Transverse colon (tissue), 4 donors: ENCODE measurements around the gene SLU7.

Experiments
- CTCF ChIP-seq, 5 experiments: fragments of 200-600 bp in 3 of 5; fragments of 450-650 bp in 2 of 5; sonication (generic) in 3 of 5; IDR thresholded peaks; 1 replicate in 2 of 5; 2 replicates in 3 of 5; pipeline ENCODE4 v1.5.1; 2016 to 2017; ENCODE audit warnings: antibody characterized with exemption in 5 of 5, inconsistent platforms in 3 of 5, mild to moderate bottlenecking in 2 of 5, moderate library complexity in 1 of 5
- EP300 ChIP-seq: sonication (generic); formaldehyde crosslinking; IDR thresholded peaks from one replicate; pipeline ENCODE4 v1.6.1; 2017; ENCODE audit warnings: antibody characterized with exemption, low read depth
- POLR2A ChIP-seq: fragments of 450-650 bp; IDR thresholded peaks from one replicate; pipeline ENCODE4 v1.6.1; 2016; ENCODE audit warnings: antibody characterized with exemption, mild to moderate bottlenecking, moderate library complexity
- POLR2AphosphoS5 ChIP-seq, 3 donors: sonication (generic); formaldehyde crosslinking; IDR thresholded peaks; one replicate each; pipeline ENCODE4 v1.6.1; 2016; ENCODE audit warnings: antibody characterized with exemption in 3 of 3

GRCh38 chr5:160463227-160463626 is 44.3 kb upstream of the SLU7 start:
- TF ChIP-seq POLR2AphosphoS5 (IDR thresholded peaks at IDR 0.05) (no peak), POLR2A (no peak), CTCF (IDR thresholded peaks at IDR 0.05) (no peak), EP300 (no peak)
